Keratinocyte (primary cell): ENCODE results near the gene HPCAL4. TPM values are rescaled to one million over a fixed set of nuclear protein-coding genes. Genes with fewer than 3 reads are reported as not detected.

ENCODE experiments used
- DNase-seq: peaks from one replicate; pipeline ENCODE4 v3.0.0-alpha.2; 2011; ENCODE audit warnings: low read depth, missing footprints, low spot score
- FAIRE-seq: peaks from 2 replicates; lab custom pipeline; 2011; peaks lifted over from hg19 to GRCh38; lab: Jason Lieb, UNC
- H2AFZ ChIP-seq: 2 replicates; pipeline ENCODE4 v1.6.0; 2012; ENCODE audit warnings: low read length, control low read depth, inconsistent platforms; ENCODE audit not compliant: control insufficient read depth
- H3K27ac ChIP-seq: 2 replicates; pipeline ENCODE4 v1.5.1; 2011; ENCODE audit warnings: low read length; ENCODE audit not compliant: control insufficient read depth, insufficient read depth
- H3K27me3 ChIP-seq: 3 replicates; pipeline ENCODE4 v1.6.0; 2011; ENCODE audit warnings: low read length; ENCODE audit not compliant: control insufficient read depth, insufficient read depth; ENCODE audit errors: extremely low read depth
- H3K36me3 ChIP-seq, 2 experiments: 2 replicates in 1 of 2; 3 replicates in 1 of 2; pipeline ENCODE4 v1.5.1; 2011; ENCODE audit warnings: low read length in 2 of 2, mild to moderate bottlenecking in 1 of 2; ENCODE audit not compliant: control insufficient read depth in 2 of 2, insufficient read depth in 2 of 2; ENCODE audit errors: extremely low read depth in 1 of 2
- H3K4me1 ChIP-seq: 3 replicates; pipeline ENCODE4 v1.5.1; 2011; ENCODE audit warnings: low read length; ENCODE audit not compliant: control insufficient read depth, insufficient read depth; ENCODE audit errors: extremely low read depth
- H3K4me2 ChIP-seq: 3 replicates; pipeline ENCODE4 v1.6.0; 2011; ENCODE audit warnings: low read depth, low read length; ENCODE audit not compliant: control insufficient read depth, insufficient read depth; ENCODE audit errors: extremely low read depth
- H3K4me3 ChIP-seq, 3 experiments: fragments of 200-600 bp in 1 of 3; sonication (generic) in 1 of 3; 2 replicates in 2 of 3; 3 replicates in 1 of 3; pipeline ENCODE4 v1.5.1; 2011 to 2016; ENCODE audit warnings: low read length in 3 of 3, mild to moderate bottlenecking in 3 of 3, control low read depth in 2 of 3, inconsistent platforms in 1 of 3, low read depth in 1 of 3, mixed read lengths in 1 of 3, mixed run types in 1 of 3, moderate library complexity in 1 of 3; ENCODE audit not compliant: control insufficient read depth in 2 of 3, insufficient read depth in 2 of 3; ENCODE audit errors: extremely low read depth in 1 of 3
- H3K79me2 ChIP-seq: 2 replicates; pipeline ENCODE4 v1.6.0; 2012; ENCODE audit warnings: low read length; ENCODE audit not compliant: control insufficient read depth, insufficient read depth
- H3K9ac ChIP-seq: 3 replicates; pipeline ENCODE4 v1.6.0; 2011; ENCODE audit warnings: low read length; ENCODE audit not compliant: control insufficient read depth, insufficient read depth; ENCODE audit errors: extremely low read depth
- H3K9me1 ChIP-seq: 3 replicates; pipeline ENCODE4 v1.6.0; 2011; ENCODE audit warnings: low read length; ENCODE audit not compliant: control insufficient read depth, insufficient read depth; ENCODE audit errors: extremely low read depth
- H3K9me3 ChIP-seq: 2 replicates; pipeline ENCODE4 v1.5.1; 2012; ENCODE audit warnings: low read depth, low read length; ENCODE audit not compliant: control insufficient read depth
- H4K20me1 ChIP-seq: 3 replicates; pipeline ENCODE4 v1.6.0; 2011; ENCODE audit warnings: low read length; ENCODE audit not compliant: control insufficient read depth, insufficient read depth; ENCODE audit errors: extremely low read depth
- CTCF ChIP-seq, 3 experiments: IDR thresholded peaks in 1 of 3; conservative IDR thresholded peaks in 1 of 3; optimal IDR thresholded peaks in 1 of 3; 2 replicates in 2 of 3; 3 replicates in 1 of 3; pipeline versions ENCODE3 to v1.5.1; 2011; ENCODE audit warnings: low read length in 3 of 3, mild to moderate bottlenecking in 3 of 3, moderate library complexity in 2 of 3, control low read depth in 1 of 3, inconsistent platforms in 1 of 3; ENCODE audit not compliant: insufficient read depth in 2 of 3; ENCODE audit errors: extremely low read depth in 1 of 3
- EZH2 ChIP-seq: IDR thresholded peaks from one replicate; pipeline ENCODE4 v1.6.1; 2012; ENCODE audit warnings: inconsistent platforms, mild to moderate bottlenecking, low read length, moderate library complexity
- dilution Hi-C: fragments of 300-500 bp; cut with MboI; formaldehyde crosslinking; loops from one replicate; pipeline ENCODE4 v1.7.0; 2020; ENCODE audit warnings: low sequenced_read_pairs; ENCODE audit not compliant: extremely low pct_ligation_motif_present
- polyA plus RNA-seq, 5 experiments: library from polyadenylated mRNA; depleted of rRNA in 3 of 5; stranded (reverse) in 3 of 5; stranded (forward) in 1 of 5; unstranded in 1 of 5; fragments of >200 nt; gene quantifications; 1 replicate in 1 of 5; 2 replicates in 3 of 5; 3 replicates in 1 of 5; pipeline versions ENCODE4 v1.2.1 to v1.2.3, GENCODE V29; 2011 to 2012; ENCODE audit warnings: missing spikeins in 2 of 5, low read depth in 1 of 5, low replicate concordance in 1 of 5

HPCAL4 gene
- polyA plus RNA-seq, 1 donor (not counting 4 experiments of a cell fraction or from before 2014, with no cell fraction given), result not detected

- dilution Hi-C loops, result no loop called here
- TF ChIP-seq CTCF (optimal IDR thresholded peaks at IDR 0.05 in 1 of 3, IDR thresholded peaks at IDR 0.05 in 1 of 3, conservative IDR thresholded peaks at IDR 0.05 in 1 of 3; ENCODE audit: extremely low read depth in 1 of 3, insufficient read depth in 2 of 3, low read length in 3 of 3), result no peak
- TF ChIP-seq EZH2, result no peak
- Histone ChIP-seq H3K9ac (no peak overlapping the region), H3K4me2 (peak overlapping the region; percentile 39), H3K79me2 (no peaks in the 10 kb centered on the region), H2AFZ (no peak overlapping the region), H3K4me1 (peaks cover 3% of the 10 kb centered on the region), H3K4me3 (no peak overlapping the region), H3K36me3 (no peaks in the 10 kb centered on the region), H4K20me1 (no peaks in the 10 kb centered on the region), H3K27me3 (peaks cover 37% of the 10 kb centered on the region), H3K27ac (no peak overlapping the region), H3K9me3 (no peaks in the 10 kb centered on the region), H3K9me1 (no peaks in the 10 kb centered on the region)
- DNase-seq, result no peak
- FAIRE-seq, result no peak
Observed at GRCh38 chr1:39701049-39701439, 9.8 kb upstream of the HPCAL4 start.

GRCh38 chr1:39700348-39700747 lies 9.1 kb upstream of the HPCAL4 start:
- H2AFZ ChIP-seq, result no peak overlapping the region
- no peaks in the 10 kb centered on the region for H3K36me3 ChIP-seq
- FAIRE-seq, result no peak
- no peak for DNase-seq
- no peak overlapping the region for H3K9ac ChIP-seq
- dilution Hi-C loops, result no loop called here
- no peak overlapping the region for H3K27ac ChIP-seq
- H4K20me1 ChIP-seq, result no peaks in the 10 kb centered on the region
- no peaks in the 10 kb centered on the region for H3K79me2 ChIP-seq
- no peak for TF ChIP-seq CTCF (optimal IDR thresholded peaks at IDR 0.05 in 1 of 3, IDR thresholded peaks at IDR 0.05 in 1 of 3, conservative IDR thresholded peaks at IDR 0.05 in 1 of 3; ENCODE audit: extremely low read depth in 1 of 3, insufficient read depth in 2 of 3, low read length in 3 of 3)
- TF ChIP-seq EZH2, result no peak
- no peaks in the 10 kb centered on the region for H3K9me1 ChIP-seq
- no peak overlapping the region for H3K4me3 ChIP-seq
- no peaks in the 10 kb centered on the region for H3K9me3 ChIP-seq
- H3K27me3 ChIP-seq, result peaks cover 40% of the 10 kb centered on the region
- H3K4me1 ChIP-seq, result peaks cover 3% of the 10 kb centered on the region
- no peak overlapping the region for H3K4me2 ChIP-seq
